ENCODE measurements around the gene VAMP5. TPM values are rescaled to one million over a fixed set of nuclear protein-coding genes. Genes with fewer than 3 reads are reported as not detected.

The VAMP5 gene
- total and polyA plus RNA-seq, 10 of the 15 experiments (the other 5 are each of a cell fraction or from before 2014, with no cell fraction given), result 3.8 to 52.7 (median 24.1) TPM

DNA sequence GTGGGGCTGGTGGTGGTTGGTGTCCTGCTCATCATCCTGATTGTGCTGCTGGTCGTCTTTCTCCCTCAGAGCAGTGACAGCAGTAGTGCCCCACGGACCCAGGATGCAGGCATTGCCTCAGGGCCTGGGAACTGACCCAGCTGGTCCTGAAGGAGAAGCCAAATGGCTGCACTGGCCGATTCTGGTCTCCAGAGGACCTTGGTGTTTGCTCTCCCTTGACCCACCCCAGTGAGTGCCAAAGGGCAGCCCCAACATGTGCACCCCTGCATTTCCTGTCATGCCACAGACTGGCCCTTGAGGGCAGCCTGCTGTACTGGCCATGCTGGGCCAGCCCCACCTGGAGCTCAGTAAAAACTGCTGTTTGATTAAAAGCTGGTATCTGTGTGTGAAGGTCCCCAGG, 8.8 kb downstream of the VAMP5 start:
- FAIRE-seq, result no peak
- in situ Hi-C loops (cut with MboI), result no loop called here
- no peak for DNase-seq (ENCODE audit: low read depth, low spot score)
- no peak overlapping the region for H3K27ac ChIP-seq (ENCODE audit: control insufficient read depth, insufficient read depth)
- RAD21 ChIA-PET (ENCODE audit: unreplicated experiment), result no interaction called here
- no peak overlapping the region for H3K4me2 ChIP-seq (ENCODE audit: control insufficient read depth, insufficient read depth)
- ATAC-seq, result no peak
- intact Hi-C loops (cut with micrococcal nuclease; ENCODE audit: unreplicated experiment), result no loop called here
- no peak overlapping the region for H2AFZ ChIP-seq (ENCODE audit: control insufficient read depth, low read depth, low read length)
- H3K4me1 ChIP-seq (ENCODE audit: control insufficient read depth, insufficient read depth, low read length), result peaks cover 9% of the 10 kb centered on the region
- H3K4me3 ChIP-seq, result no peak overlapping the region
- 24% methylated on average over 3 of the region's 3 CpGs for WGBS (ENCODE audit: insufficient coverage, insufficient replicate concordance, low lambda C conversion rate, missing lambda C conversion rate)
- H3K27me3 ChIP-seq (replicated peaks in 1 of 2; ENCODE audit: control insufficient read depth in 2 of 2, insufficient read depth in 2 of 2, low read length in 1 of 2), result no peaks in the 10 kb centered on the region
- TF ChIP-seq NFYB (IDR thresholded peaks at IDR 0.05; ENCODE audit: insufficient read depth, low read depth, low read length) (no peak), ZNF384 (IDR thresholded peaks at IDR 0.05; ENCODE audit: borderline replicate concordance, low read depth, low read length) (no peak), PAX5 (IDR thresholded peaks at IDR 0.05; ENCODE audit: borderline replicate concordance, low read depth, low read length) (no peak), MEF2A (IDR thresholded peaks at IDR 0.05; ENCODE audit: insufficient read depth, low read depth, low read length) (no peak), ZNF622 (IDR thresholded peaks at IDR 0.05) (no peak), CREB1 (IDR thresholded peaks at IDR 0.05; ENCODE audit: low read depth) (no peak)
- TF ChIP-seq, protein P1, sequence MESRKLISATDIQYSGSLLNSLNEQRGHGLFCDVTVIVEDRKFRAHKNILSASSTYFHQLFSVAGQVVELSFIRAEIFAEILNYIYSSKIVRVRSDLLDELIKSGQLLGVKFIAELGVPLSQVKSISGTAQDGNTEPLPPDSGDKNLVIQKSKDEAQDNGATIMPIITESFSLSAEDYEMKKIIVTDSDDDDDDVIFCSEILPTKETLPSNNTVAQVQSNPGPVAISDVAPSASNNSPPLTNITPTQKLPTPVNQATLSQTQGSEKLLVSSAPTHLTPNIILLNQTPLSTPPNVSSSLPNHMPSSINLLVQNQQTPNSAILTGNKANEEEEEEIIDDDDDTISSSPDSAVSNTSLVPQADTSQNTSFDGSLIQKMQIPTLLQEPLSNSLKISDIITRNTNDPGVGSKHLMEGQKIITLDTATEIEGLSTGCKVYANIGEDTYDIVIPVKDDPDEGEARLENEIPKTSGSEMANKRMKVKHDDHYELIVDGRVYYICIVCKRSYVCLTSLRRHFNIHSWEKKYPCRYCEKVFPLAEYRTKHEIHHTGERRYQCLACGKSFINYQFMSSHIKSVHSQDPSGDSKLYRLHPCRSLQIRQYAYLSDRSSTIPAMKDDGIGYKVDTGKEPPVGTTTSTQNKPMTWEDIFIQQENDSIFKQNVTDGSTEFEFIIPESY (IDR thresholded peaks at IDR 0.05), result no peak
- TF ChIP-seq, protein P2, sequence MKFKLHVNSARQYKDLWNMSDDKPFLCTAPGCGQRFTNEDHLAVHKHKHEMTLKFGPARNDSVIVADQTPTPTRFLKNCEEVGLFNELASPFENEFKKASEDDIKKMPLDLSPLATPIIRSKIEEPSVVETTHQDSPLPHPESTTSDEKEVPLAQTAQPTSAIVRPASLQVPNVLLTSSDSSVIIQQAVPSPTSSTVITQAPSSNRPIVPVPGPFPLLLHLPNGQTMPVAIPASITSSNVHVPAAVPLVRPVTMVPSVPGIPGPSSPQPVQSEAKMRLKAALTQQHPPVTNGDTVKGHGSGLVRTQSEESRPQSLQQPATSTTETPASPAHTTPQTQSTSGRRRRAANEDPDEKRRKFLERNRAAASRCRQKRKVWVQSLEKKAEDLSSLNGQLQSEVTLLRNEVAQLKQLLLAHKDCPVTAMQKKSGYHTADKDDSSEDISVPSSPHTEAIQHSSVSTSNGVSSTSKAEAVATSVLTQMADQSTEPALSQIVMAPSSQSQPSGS (IDR thresholded peaks at IDR 0.05; ENCODE audit: low read length), result no peak
- POLR2A ChIA-PET, result no interaction called here
- H3K9me3 ChIP-seq (replicated peaks; ENCODE audit: control insufficient read depth, insufficient read depth, low read length), result no peaks in the 10 kb centered on the region
- H3K9ac ChIP-seq (ENCODE audit: control insufficient read depth, insufficient read depth, low read length), result no peak overlapping the region
- SMC1A ChIA-PET (ENCODE audit: uncharacterized antibody, unreplicated experiment), result interaction anchor here (2.3 kb wide), 1 partner anchor 15 kb away, joined by 6 read pairs; the partner anchor contains the start of gene VAMP8
- no TSS peak for BruUV-seq (replicated peaks)
- CTCF ChIA-PET, result interaction anchor here (0.9 kb wide), 1 partner anchor 154 kb away, joined by 3 read pairs; no protein-coding TSS in a partner anchor
- peaks cover 28% of the 10 kb centered on the region for H3K79me2 ChIP-seq (ENCODE audit: control insufficient read depth, insufficient read depth, low read length)
- no peaks in the 10 kb centered on the region for H4K20me1 ChIP-seq (ENCODE audit: control insufficient read depth, insufficient read depth)
- peaks cover 0 to 8% of the 10 kb centered on the region in 2 experiments; a peak in 2 of 4 replicates for H3K36me3 ChIP-seq (ENCODE audit: control insufficient read depth in 2 of 2, insufficient read depth in 2 of 2, low read length in 1 of 2)

Data from GM12878 (cell line).